Measurements from ENCODE around the gene ETS2.
A peak's percentile ranks its signal among the peaks of the same experiment; 100 is the strongest.

Gene ETS2

DNA sequence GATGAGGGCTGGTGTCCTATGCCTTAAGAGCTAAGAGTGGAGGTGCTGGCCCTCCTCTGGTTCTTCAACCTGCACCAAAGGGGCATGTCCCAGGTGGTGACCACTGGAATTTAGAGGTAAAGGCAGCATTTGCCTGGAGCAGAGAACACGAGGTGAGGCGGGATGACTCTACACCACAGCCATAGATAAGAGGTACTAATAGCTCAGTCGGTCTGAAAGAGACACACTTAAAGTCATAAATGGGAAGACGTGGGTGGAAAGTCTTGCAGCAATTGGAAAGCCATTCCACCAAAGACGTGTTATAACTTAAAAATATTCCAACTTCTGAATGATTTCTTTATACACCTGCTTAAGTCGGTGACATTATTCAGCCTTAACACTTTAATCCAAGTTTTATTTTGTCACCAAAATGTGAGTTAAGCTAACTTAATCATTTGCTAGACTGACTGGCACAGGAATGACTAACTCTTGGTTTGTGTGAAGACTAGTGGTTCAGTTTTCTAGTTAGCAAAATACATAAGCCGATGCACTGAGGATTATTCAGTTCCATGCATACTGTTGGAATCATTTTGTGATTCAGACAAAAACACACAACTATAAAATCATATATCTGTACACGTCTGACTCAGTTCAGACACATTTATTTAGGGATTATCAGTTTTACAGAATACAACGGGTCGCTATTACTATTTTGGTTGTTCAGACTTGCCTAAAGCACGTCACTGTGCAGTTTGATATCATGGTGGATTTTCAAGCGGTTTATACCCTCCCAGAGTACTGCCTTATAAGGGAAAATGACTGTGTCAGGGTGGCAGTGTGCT is 4.6 kb upstream of the ETS2 start:
- H3K9me3 Mint-ChIP-seq: no peaks in the 10 kb centered on the region
- peaks cover 43% of the 10 kb centered on the region for H3K27me3 Mint-ChIP-seq
- intact Hi-C loops (cut with micrococcal nuclease): loop anchor here (10.0 kb wide), 1 partner anchor 296 kb away; no protein-coding TSS in a partner anchor
- H3K4me3 Mint-ChIP-seq: no peak overlapping the region
- peaks cover 12% of the 10 kb centered on the region for H3K4me1 Mint-ChIP-seq (ENCODE audit: low read depth)
- no peak overlapping the region for H3K27ac Mint-ChIP-seq
- H3K36me3 Mint-ChIP-seq (ENCODE audit: low read depth): peaks cover 2% of the 10 kb centered on the region

DNA sequence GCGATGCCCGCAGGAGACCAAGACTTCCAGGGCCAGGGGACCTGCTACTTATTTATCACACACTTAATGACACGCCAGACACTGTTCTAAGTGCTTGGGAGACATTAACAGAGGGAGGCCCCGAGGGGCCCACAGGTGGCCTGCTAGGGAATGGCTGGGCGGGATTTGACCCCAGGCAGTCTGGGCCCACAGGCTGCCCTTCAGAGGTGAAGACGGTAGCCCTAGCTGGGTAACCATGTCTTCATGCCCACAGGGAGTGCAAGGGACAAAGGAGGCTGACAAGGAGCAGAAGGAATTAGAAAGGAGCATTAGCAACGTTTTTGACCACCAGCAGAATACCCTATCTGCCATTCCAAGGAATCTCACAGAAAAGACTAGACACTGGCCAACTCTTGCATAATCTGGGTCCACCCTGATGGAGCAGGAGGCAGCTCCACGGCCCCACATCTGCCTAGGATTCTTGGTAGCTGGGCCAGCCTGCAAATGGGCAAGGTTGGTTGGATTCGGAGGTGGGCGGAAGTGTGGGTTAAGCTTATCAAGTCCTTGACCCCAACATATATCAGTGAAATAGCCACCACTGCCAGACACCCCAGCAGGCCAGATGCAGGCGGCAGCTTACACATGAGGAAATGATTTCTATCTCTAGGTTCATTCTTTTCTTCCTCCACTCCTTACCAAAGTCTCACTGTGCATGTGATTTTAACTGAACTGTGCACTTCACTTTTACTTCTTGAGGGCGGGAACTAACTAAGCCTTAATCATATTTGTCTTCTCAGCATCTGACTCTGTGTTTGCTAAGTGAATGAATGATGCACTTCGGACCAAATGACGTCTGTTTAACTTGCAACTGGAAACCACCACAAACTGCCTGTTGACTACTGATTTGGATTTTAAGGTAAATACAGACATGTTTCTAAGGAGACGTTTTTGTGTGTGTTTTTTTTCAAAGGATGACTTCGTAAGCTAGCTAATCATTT is 3.4 kb upstream of the ETS2 start:
- Mint-ChIP-seq H3K9me3 (no peaks in the 10 kb centered on the region), H3K4me3 (no peak overlapping the region), H3K4me1 (ENCODE audit: low read depth) (peaks cover 12% of the 10 kb centered on the region), H3K36me3 (ENCODE audit: low read depth) (peaks cover 12% of the 10 kb centered on the region), H3K27me3 (peaks cover 33% of the 10 kb centered on the region), H3K27ac (no peak overlapping the region)
- intact Hi-C loops (cut with micrococcal nuclease): loop anchor here (10.0 kb wide), 1 partner anchor 298 kb away; no protein-coding TSS in a partner anchor

DNA sequence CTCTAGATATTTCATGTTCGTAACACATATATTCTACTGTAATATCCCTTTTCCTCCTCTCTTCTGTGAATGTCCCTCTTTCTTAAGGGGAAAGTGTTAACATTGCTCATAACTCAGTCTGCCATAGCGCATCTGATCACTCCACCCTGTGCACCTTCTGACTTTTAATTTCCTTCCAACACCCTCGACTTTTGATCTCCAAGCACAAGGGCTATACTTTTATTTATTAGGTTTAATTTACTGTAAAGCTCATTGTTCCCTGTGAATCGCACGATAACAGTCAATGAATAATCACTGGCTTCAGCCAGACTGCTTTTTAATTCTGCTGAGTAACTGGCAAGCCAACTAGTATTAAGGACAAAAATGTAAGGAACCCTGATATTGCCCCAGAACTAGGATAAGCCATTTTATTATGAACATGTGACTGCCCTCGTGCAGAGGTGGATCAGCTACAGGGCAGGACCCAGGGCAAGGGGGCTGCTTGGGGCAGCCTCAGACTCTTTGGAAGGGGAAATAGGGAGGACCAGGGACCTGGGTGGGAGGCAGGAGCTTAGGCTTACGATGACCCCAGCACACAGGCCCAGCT is 2.6 kb upstream of the ETS2 start:
- H3K4me3 Mint-ChIP-seq: no peak overlapping the region
- H3K4me1 Mint-ChIP-seq (ENCODE audit: low read depth): peaks cover 15% of the 10 kb centered on the region
- H3K27ac Mint-ChIP-seq: no peak overlapping the region
- H3K9me3 Mint-ChIP-seq: no peaks in the 10 kb centered on the region
- H3K27me3 Mint-ChIP-seq: peaks cover 32% of the 10 kb centered on the region
- peaks cover 20% of the 10 kb centered on the region for H3K36me3 Mint-ChIP-seq (ENCODE audit: low read depth)
- intact Hi-C loops (cut with micrococcal nuclease): loop anchor here (10.0 kb wide), 1 partner anchor 298 kb away; no protein-coding TSS in a partner anchor

DNA sequence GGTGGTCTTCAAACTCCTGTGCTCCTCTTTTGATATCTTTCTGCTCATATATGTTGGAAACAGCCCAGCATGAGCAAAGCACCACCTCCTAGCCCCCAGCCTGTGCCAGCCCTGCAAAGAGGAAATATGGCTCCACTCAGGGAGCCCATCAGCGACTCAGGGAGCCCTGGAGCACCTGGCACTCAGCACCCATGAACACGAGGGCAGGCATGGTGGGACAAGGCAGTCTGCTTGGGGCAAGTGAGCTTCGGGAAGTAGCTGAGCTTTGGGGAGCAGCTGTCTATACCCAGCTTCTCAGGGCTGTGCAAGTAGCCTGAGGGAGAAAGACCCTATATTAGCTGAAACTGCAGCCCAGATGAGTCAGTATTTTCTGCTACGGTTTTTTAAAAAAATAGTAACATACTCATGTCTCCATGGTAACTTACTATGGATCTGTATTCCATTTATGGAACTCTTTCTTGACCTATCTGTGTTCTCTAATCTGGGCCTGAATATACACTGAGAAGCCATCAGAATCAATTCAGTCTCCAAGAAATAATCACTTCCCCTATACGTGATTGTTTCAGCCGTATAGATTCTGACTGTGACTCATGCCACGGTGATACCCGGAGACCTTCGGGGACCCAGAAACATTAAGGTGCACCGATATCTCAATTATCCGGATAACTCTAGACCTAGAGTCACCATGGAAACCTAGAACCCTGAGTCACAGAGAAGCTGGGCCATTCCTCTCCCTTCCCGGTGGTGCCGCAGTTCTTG is 1.5 kb upstream of the ETS2 start:
- Mint-ChIP-seq H3K27me3 (peaks cover 29% of the 10 kb centered on the region), H3K9me3 (no peaks in the 10 kb centered on the region), H3K4me1 (ENCODE audit: low read depth) (peaks cover 22% of the 10 kb centered on the region), H3K27ac (peak overlapping the region; percentile 97), H3K4me3 (peak overlapping the region; percentile 90), H3K36me3 (ENCODE audit: low read depth) (peaks cover 26% of the 10 kb centered on the region)
- intact Hi-C loops (cut with micrococcal nuclease): loop anchor here (10.0 kb wide), 1 partner anchor 299 kb away; no protein-coding TSS in a partner anchor

DNA sequence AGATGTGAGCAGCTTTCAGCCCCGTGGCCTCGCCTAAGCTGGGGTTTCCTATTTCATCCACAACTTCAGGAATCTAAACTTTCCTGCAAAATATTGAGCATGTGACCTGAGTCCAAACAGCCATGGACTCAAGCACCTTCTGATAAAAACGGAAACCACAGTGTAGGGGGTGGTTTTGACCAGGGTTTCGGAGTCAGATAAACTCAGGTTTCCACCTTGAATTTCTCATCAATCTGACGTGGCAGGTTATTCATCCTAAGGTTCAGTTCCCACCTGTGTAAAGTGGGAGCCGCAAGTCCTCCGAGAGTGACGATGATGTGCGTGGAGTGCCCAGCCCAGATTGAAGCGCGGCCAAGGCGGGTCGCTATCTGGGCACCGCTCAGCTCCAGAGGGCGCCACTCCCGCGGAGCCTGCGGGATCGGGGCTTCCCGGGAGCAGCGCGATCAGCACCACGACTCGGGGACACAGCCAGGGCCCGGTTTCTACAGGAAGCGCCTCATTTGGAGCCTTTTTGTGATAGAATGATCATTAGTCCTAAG is 871 bp upstream of the ETS2 start:
- H3K27ac Mint-ChIP-seq: peak overlapping the region; percentile 97
- H3K36me3 Mint-ChIP-seq (ENCODE audit: low read depth): peaks cover 32% of the 10 kb centered on the region
- peaks cover 29% of the 10 kb centered on the region for H3K27me3 Mint-ChIP-seq
- peak overlapping the region; percentile 90 for H3K4me3 Mint-ChIP-seq
- intact Hi-C loops (cut with micrococcal nuclease): loop anchor here (1.0 to 10.0 kb wide), 7 partner anchors 38 to 377 kb away; partner anchors contain the start of gene PSMG1
- no peaks in the 10 kb centered on the region for H3K9me3 Mint-ChIP-seq
- peaks cover 29% of the 10 kb centered on the region for H3K4me1 Mint-ChIP-seq (ENCODE audit: low read depth)

DNA sequence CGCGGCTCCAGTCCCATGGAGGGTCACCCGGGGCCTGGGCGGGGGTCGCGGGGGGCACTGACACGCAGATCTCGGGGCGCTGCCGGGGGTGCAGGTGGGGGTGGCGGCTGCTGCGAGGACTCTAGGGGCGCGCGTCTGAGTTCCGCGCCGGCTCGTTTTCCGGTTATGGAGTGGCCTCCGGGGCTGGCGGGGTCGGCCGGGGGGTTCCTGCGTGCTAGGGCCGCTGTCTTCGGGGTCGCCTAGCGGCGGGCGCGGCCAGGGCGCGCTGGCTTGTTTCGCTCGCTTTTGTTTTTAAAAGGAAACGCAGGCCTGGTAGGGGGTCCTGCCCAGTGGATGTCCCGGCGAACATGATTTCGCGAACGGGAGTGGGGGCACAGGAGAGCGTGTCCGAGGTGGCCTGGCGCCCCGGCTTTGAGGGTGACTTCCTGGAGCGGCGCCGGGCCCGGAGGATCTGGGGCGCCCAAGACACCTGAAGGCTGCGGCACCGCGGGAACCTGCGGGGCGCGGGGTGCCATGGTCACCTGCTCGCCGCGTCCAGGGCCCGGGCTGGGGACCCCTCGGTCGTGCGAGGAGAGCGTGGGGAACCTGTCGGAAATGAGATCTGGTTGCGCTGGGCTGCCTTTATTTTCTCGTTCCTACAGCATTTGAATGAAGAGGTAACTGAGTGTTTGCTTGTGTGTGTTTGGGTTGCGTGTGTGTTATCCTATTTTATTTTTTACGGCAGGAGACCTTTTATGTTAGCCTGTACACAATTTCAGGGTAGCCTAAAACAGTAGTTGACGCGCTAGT is 618 bp downstream of the ETS2 start:
- intact Hi-C loops (cut with micrococcal nuclease): loop anchor here (5.0 to 10.0 kb wide), 5 partner anchors 201 to 376 kb away; partner anchors contain the start of gene PSMG1
- H3K4me3 Mint-ChIP-seq: peak overlapping the region; percentile 90
- no peaks in the 10 kb centered on the region for H3K9me3 Mint-ChIP-seq
- H3K4me1 Mint-ChIP-seq (ENCODE audit: low read depth): peaks cover 42% of the 10 kb centered on the region
- H3K36me3 Mint-ChIP-seq (ENCODE audit: low read depth): peaks cover 47% of the 10 kb centered on the region
- H3K27me3 Mint-ChIP-seq: peaks cover 24% of the 10 kb centered on the region
- peak overlapping the region; percentile 97 for H3K27ac Mint-ChIP-seq

DNA sequence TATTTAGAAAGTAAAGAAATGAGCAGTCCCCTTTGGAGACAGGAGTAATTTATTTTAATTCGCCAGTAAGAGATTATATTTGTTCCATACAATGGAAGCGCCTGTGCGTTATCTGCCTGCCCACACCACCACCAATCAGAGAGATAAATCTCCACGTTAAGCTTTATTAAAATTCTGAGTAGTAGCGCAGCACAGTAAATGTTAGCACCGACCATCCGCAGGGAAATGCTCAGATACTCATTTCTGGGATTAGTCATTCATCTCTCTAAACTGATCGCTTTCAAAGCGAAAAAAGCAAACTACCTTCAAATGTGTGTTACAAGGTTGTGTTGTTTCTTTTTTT is 1.2 kb downstream of the ETS2 start:
- Mint-ChIP-seq H3K27ac (peak overlapping the region; percentile 97), H3K27me3 (peaks cover 22% of the 10 kb centered on the region), H3K36me3 (ENCODE audit: low read depth) (peaks cover 52% of the 10 kb centered on the region), H3K4me3 (peak overlapping the region; percentile 90), H3K4me1 (ENCODE audit: low read depth) (peaks cover 47% of the 10 kb centered on the region), H3K9me3 (no peaks in the 10 kb centered on the region)
- intact Hi-C loops (cut with micrococcal nuclease): loop anchor here (5.0 to 10.0 kb wide), 5 partner anchors 200 to 375 kb away; partner anchors contain the start of gene PSMG1

DNA sequence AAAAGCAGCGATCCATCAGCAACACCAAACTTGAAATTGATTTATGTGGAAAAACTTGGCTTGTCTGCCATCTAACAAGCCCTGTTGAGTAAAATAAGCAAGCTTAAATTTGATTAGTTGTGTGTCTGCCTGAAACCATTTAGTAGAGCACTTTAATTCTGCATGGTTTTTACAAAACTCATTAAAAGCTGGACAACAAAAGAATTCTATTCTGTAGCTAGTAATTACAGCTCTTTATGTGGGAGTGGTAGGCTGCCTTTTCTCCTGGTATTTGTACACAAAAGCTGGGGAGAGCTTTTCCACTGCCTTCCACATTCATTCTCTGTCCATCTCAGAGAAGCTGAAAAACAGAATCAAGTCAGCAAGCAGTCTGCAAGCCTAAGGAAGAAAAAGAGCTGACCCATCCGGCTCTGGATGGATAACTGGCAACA is 1.7 kb downstream of the ETS2 start:
- intact Hi-C loops (cut with micrococcal nuclease): loop anchor here (5.0 to 10.0 kb wide), 5 partner anchors 200 to 375 kb away; partner anchors contain the start of gene PSMG1
- Mint-ChIP-seq H3K9me3 (no peaks in the 10 kb centered on the region), H3K27ac (peak overlapping the region; percentile 97), H3K4me1 (ENCODE audit: low read depth) (peaks cover 47% of the 10 kb centered on the region), H3K36me3 (ENCODE audit: low read depth) (peaks cover 55% of the 10 kb centered on the region), H3K27me3 (peaks cover 18% of the 10 kb centered on the region), H3K4me3 (peak overlapping the region; percentile 90)

DNA sequence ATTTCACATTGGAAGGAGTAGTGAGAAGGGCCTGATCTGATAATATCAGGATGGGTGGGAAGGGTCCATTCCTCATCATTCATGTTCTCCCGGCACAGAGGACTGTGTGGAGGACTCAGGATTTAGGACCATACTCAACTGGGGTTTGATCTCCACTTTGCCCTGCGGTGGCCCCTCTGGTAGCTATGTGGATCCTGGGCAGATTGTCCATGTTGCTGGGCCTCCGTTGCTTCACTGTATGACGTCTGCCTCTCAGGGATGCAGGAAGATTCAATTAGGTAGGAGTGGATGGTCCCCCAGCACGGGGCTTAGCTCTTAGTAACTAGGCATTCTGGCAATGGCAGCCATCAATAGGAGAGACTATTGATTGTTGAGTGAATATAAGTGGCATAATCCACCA is 2.3 kb downstream of the ETS2 start:
- Mint-ChIP-seq H3K27me3 (peaks cover 15% of the 10 kb centered on the region), H3K4me3 (peak overlapping the region; percentile 90), H3K9me3 (no peaks in the 10 kb centered on the region), H3K4me1 (ENCODE audit: low read depth) (peaks cover 47% of the 10 kb centered on the region), H3K27ac (peak overlapping the region; percentile 97), H3K36me3 (ENCODE audit: low read depth) (peaks cover 59% of the 10 kb centered on the region)
- intact Hi-C loops (cut with micrococcal nuclease): loop anchor here (5.0 to 10.0 kb wide), 5 partner anchors 199 to 374 kb away; partner anchors contain the start of gene PSMG1

DNA sequence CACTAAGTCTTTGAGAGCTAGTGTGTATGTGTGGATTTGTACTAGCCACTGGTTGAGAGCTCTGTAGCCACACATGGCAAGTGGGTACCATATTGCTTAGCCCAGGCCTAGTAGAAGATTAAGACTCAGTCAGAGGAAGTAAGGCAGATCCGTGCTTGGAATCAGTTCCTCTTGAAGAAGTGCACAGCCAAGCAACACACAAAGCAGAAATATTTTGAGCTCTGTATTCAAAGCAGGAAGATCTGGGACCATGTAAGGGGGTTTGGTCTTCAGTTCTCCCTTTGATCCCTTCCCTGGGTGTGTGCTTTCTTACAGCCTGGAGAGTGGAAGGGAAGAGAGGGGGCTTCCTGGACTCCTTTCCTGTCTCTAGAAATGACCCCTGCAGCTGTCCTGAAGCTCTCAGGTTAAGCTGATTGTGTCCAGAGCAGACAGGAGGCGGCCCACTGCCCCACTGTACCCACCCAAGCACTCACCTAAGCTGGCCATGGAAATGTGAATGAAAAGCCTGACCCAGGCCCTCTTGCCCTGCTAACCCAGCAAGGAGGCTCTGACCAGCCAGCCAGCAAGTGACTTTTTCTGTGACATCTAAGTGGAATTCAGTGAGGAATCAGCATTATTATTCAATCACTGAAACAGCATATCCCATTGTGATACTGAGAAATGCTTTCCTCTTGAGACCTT is 3.6 kb downstream of the ETS2 start:
- Mint-ChIP-seq H3K27me3 (peaks cover 4% of the 10 kb centered on the region), H3K4me3 (peak overlapping the region; percentile 7), H3K9me3 (no peaks in the 10 kb centered on the region), H3K27ac (peak overlapping the region; percentile 97), H3K4me1 (ENCODE audit: low read depth) (peaks cover 51% of the 10 kb centered on the region), H3K36me3 (ENCODE audit: low read depth) (peaks cover 73% of the 10 kb centered on the region)
- intact Hi-C loops (cut with micrococcal nuclease): loop anchor here (1.0 to 10.0 kb wide), 6 partner anchors 22 to 373 kb away; partner anchors contain the start of gene PSMG1

DNA sequence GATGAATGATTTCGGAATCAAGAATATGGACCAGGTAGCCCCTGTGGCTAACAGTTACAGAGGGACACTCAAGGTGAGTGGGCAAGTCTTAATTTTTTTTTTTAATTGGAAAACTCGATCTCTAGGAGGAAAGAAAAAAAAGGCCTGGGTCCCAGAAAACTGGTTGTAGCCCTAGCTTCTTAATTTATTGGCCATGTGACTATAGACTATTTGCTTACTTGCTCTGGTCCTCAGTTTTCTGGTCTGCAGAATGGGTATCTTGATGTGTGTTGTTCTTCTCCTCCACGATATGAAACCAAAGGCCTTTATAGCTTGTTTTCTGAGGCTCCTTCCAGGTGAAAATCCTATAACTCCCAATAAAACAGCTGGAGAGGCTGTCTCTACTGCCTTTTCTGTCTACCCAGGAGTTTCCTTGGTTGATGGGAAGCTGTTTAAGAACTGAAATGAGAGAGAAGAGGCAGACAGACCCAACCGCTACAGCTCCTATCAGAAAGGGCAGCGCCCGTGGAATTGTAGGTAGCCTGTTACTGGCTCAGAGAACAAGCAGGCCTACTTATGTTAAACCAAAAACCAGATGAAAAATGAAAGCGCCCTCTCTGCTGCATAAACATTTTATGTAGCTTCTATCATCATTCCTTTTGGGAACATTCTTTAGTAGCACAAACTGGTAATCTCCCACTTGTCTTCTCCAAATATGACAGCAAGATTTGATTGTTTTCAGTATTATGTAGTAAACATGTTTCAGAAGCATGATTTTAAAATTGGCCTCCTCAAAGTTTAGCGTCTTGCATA is 4.5 kb downstream of the ETS2 start:
- Mint-ChIP-seq H3K4me3 (no peak overlapping the region), H3K27me3 (no peaks in the 10 kb centered on the region), H3K9me3 (no peaks in the 10 kb centered on the region)

More for the DNA sequence above, 4.5 kb downstream of the ETS2 start:
- Mint-ChIP-seq H3K4me1 (ENCODE audit: low read depth) (peaks cover 52% of the 10 kb centered on the region), H3K36me3 (ENCODE audit: low read depth) (peaks cover 82% of the 10 kb centered on the region), H3K27ac (peak overlapping the region; percentile 97)
- intact Hi-C loops (cut with micrococcal nuclease): no loop called here

Measured in dendritic cell treated with granulocyte-macrophage colony-stimulating factor and Interleukin-4, amounts not matched to agents 40 ng/mL and 50 ng/mL, for 4 days (primary cell).